Fibroblast of skin of abdomen (primary cell): ENCODE measurements around the gene PCDHGA2.

Source experiments
- DNase-seq: peaks from one replicate; pipeline ENCODE4 v3.0.0-alpha.2; 2013

Gene PCDHGA2

GRCh38 chr5:141383345-141383744 is 44.8 kb downstream of the PCDHGA2 start:
- DNase-seq = no peak

- DNase-seq = no peak
These were observed 46.1 kb downstream of the PCDHGA2 start for GRCh38 chr5:141384471-141385267.

DNA sequence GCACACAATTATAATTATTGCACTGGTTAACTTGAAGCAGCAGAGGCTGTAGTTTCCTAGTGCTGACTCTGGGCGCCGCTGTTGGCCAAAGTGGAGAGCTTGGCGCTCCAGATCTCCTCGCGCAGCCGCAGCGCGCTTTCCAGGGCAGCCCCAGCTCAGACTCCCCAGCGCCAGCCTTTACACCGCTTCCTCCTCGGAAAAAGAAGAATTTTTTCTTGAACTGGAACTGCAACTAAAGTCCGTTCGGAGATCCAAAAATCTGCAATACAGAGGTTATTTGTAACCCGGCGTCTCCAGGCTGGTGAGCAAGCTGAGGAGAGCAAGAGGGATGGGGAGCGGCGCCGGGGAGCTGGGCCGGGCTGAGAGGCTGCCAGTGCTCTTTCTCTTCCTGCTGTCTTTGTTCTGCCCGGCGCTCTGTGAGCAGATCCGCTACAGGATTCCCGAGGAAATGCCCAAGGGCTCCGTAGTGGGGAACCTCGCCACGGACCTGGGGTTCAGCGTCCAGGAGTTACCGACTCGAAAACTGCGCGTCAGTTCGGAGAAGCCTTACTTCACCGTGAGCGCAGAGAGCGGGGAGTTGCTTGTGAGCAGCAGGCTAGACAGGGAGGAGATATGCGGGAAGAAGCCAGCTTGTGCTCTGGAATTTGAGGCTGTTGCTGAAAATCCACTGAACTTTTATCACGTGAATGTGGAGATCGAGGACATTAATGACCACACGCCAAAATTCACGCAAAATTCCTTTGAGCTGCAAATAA is 49.2 kb downstream of the PCDHGA2 start, which contains the start of gene PCDHGB4:
PCDHGB4 (plus strand) TSS at position 142 of the 755 bp plus-strand sequence; CDS start at position 329, 187 bp downstream.
- peak; percentile 54 for DNase-seq

DNA sequence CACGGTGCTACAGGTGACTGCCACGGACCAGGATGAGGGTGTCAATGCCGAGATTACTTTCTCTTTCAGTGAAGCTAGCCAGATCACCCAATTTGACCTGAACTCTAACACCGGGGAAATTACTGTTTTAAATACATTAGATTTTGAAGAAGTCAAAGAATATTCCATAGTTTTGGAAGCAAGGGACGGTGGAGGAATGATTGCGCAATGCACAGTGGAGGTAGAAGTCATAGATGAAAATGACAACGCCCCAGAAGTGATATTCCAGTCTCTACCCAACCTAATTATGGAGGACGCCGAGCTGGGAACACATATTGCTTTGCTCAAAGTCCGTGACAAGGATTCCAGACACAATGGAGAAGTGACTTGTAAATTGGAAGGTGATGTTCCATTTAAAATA is 50.1 kb downstream of the PCDHGA2 start:
- DNase-seq = no peak

- DNase-seq = no peak
These were observed 50.8 kb downstream of the PCDHGA2 start for GRCh38 chr5:141389153-141390042.

DNA sequence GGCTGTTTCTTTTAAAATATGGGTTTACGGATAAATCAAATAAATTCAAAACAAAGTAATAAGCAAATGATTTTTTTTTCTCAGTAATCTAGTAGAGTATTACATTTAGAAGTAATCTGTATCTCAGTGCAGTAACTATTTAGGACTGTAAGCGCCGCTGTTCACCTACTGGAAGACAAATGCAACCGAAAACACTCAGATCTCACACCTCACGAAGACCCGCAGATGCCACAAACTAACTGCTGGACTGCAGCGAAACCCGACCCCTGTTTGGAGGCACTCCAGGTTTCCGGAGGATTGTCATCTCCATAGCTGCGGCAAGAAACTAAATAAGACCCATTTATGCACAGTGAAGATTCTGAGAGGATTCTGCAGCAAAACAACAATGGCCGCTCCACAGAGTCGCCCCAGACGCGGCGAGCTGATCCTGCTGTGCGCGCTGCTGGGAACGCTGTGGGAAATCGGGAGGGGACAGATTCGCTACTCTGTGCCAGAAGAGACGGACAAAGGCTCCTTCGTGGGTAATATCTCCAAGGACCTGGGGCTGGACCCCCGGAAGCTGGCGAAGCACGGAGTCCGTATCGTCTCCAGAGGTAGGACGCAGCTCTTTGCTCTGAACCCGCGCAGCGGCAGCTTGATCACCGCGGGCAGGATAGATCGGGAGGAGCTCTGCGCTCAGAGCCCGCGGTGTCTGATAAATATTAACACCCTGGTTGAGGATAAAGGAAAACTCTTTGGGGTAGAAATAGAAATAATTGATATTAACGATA is 54.1 kb downstream of the PCDHGA2 start, which contains the start of gene PCDHGA8:
PCDHGA8 (plus strand) TSS at position 205 of the 770 bp plus-strand sequence; CDS start at position 386, 181 bp downstream.
- peak; percentile 37 for DNase-seq
